AG10803 (cell line): ENCODE measurements around the gene CFC1.
"Not testable (repeated sequence)": the region's sequence is repeated elsewhere in the genome, so short reads cannot be mapped to it uniquely, and the experiment has no call there.

Experiments used
- DNase-seq: peaks from one replicate; pipeline ENCODE4 v3.0.0; 2010; ENCODE audit warnings: low read depth
- H3K4me3 ChIP-seq: 2 replicates; pipeline ENCODE4 v1.5.1; 2011; ENCODE audit warnings: mild to moderate bottlenecking, low read length, control low read depth

The CFC1 gene

DNA sequence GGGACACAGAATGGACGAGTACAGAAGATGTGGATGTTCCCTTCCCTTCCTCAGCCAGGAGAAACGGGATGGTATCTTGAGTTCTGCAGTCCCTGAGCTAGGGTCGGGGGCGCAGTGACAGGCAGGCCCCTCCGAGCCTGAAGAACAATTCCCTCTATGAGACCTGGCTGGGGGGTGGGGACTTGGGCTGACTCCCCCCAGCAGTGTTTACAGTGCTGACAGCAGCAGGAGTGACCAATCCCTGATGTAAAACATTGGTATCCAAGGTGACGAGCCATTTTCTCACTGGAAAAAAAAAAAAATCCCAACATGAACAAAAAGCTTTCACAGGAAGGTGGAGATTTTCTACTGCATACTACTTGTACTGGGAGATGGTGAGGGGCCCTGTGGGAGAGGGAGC lies at the start of gene CFC1:
Gene CFC1, minus strand, starts transcription at position 183 of the 400 bp plus-strand sequence. CDS start 288 bp downstream, outside the sequence.
- not testable (repeated sequence) for DNase-seq, H3K4me3 ChIP-seq

DNA sequence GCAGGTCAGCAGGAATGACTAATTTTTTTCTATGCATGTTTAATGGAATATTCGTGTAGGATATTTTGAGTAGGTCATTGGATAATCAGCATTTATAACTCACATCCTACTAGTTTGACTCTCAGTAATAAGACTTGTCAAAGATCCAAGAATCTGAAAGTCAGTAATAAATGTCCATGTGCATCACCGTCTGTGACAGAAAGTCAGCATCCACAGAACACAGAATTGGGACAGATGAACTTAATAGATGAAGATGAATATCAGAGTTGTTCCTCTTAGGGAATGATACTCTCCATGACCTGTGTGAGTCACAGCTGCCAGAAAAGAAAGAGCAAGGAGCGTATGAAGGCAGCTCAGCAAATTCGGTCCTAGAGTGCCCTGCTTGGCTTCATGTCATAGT lies 42.3 kb upstream of the CFC1 start:
- DNase-seq: not testable (repeated sequence)

DNA sequence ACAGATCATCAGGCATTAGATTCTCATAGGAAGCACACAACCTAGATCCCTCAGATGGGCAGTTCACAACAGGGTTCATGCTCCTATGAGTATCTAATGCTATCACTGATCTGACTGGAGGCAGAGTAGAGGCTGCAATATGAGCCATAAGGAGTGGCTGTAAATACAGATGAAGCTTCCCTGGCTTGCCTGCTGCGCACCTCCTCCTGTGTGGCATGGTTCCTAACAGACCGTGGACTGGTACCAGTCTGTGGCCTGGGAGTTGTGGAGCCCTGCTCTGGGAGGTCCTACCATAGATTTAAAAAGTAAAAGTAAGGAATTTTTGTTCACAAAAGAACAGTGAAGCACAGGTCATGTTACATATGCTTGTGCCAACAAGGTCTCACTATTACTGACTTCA lies 39.6 kb upstream of the CFC1 start:
- not testable (repeated sequence) for DNase-seq, H3K4me3 ChIP-seq

More for the DNA sequence above, 42.3 kb upstream of the CFC1 start:
- H3K4me3 ChIP-seq: not testable (repeated sequence)

DNA sequence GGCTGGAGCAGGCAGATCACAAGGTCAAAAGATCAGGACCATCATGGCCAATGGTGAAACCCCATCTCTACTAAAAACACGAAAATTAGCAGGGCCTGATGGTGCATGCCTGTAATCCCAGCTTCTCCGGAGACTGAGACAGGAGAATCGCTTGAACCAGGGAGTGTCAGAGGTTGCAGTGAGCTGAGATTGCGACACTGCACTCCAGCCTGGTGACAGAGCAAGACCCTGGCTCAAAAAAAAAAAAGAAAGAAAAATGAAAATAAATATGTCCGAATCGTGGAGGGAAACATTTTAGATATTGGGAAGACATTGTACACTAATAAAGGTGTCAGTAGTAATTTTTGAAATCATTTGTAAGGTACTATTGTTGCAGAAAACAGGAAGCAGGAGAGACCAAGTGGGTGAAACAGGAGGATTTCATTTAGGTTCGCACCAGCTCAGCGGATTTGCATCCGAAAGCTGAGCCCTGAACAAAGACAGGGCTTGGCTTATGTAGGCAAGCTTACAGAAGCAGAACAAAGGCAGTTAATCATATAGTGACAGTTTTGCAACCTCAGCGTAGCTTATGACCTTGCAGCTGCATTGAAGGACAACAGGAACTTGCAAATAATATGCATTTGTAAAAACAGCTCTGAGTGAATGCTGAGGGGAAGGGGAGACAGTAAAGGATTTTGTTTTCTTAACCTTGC lies 29.6 kb upstream of the CFC1 start:
- not testable (repeated sequence) for DNase-seq

DNA sequence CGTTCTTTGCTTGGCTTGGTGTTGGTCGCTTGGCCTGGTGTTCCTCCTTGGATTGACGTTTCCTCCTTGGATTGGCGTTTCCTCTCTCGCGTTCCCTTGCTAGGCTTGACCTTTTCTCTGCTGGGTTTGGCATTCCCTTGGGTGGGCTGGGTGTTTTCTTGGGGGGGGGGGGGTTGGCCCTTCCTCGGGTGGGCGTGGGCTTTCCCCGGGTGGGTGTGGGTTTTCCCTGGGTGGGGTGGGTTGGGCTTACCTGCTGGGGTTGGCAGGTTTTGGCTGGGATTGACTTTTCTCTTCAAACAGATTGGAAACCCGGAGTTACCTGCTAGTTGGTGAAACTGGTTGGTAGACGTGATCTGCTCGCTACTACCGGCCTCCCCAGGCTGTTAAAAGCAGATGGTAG lies 11.8 kb upstream of the CFC1 start, which contains the start of gene POTEJ:
Gene POTEJ, plus strand, starts transcription at position 301 of the 400 bp plus-strand sequence. Its CDS starts 93 bp downstream, at position 394.
- DNase-seq, H3K4me3 ChIP-seq: not testable (repeated sequence)

More for the DNA sequence above, 29.6 kb upstream of the CFC1 start:
- H3K4me3 ChIP-seq: not testable (repeated sequence)

DNA sequence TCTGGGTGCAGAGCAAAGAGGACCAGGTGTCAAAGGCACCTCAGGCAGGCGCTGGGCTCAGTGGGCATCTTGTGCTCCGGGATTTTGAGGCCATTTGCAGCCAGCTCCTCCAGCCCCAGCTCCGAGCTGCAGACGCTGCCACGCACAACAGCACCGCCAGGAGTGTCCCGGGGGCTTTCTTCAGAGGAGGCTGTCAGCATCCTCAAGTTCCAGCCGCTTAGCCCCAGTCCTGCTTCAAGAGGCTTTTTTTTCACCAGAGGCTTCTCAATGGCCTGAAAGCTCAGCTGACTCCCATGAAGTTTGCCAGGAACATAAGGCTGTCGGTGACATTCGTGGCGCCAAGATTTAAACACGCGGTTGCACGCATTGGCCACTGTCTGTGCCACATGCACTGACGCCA lies 11.1 kb upstream of the CFC1 start:
- H3K4me3 ChIP-seq, DNase-seq: not testable (repeated sequence)

DNA sequence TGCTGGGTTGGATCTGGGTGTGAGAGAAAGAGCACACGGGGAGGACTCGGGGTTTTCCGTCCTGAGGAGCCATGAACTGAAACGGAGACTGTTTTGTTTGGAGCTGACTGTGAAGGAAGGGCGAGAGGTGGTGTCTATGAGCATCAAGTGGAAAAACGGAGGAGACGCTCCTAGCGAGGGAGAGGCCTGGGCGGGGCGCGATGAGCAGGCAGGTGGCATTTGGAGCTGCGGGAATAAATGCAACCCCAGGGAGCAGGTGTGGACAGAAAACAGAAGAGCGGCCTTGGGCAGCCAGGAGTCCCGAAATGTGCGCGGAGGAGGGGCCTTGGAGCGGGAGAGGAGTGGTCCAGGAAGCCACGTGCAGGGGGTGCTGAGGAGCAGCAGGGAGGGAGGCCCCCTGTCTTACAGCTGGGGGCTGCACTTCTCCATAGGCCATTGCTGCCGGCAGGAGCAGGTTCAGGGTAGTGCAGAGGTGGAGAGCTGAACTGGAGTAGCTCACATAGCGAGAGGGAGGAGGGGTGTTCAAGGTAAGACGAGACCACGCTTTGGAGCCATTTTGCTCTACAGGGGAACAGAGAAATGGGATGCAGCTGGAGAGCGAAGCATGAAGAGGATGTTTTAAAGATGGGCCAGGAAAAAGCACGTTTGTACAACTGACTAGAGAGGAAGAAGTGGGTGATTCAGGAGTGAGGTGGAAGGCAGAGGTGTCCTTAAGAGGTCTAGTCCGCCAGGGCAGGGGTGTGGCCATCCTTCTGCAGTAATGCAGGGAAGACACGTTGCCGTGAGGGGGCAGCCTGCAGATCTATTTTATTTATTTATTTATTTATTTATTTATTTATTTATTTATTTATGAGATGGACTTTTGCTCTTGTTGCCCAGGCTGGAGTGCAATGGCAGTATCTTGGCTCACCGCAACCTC lies 9.9 kb upstream of the CFC1 start:
- not testable (repeated sequence) for H3K4me3 ChIP-seq, DNase-seq

DNA sequence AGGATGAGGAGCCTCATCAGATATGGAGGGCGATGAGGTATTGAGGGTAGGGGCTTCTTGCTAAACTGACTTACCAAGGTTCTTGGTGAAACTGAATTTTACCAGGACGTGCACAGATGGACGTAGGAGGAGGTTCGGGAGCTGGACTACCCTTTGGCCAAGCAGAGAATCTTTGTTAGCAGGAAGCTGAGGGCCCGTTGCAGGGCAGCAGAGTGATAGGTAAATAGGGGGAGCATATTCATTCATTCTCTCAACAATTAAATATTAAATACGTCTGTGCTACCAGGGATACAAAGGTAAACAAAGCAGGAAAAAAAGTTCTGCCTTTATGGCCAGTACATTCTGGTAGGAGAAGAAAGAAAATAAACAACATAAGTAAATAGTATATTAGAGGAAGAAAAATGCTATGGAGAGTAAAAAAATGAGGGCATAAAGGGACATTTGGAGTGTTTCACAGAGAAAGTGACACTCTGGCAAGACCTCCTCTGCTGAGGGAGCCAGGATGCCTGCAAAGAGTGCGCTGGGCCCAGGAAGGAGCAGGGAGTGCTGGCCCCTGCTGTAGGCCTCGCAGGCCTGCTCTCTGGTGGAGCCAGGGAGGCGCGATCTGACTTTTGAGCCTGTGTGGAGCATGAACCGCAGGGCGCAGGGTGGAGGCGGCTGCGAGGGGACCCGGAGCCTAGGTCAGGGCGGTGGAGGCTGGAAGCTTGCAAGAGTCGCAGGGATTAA lies 9.1 kb upstream of the CFC1 start:
- not testable (repeated sequence) for H3K4me3 ChIP-seq, DNase-seq

DNA sequence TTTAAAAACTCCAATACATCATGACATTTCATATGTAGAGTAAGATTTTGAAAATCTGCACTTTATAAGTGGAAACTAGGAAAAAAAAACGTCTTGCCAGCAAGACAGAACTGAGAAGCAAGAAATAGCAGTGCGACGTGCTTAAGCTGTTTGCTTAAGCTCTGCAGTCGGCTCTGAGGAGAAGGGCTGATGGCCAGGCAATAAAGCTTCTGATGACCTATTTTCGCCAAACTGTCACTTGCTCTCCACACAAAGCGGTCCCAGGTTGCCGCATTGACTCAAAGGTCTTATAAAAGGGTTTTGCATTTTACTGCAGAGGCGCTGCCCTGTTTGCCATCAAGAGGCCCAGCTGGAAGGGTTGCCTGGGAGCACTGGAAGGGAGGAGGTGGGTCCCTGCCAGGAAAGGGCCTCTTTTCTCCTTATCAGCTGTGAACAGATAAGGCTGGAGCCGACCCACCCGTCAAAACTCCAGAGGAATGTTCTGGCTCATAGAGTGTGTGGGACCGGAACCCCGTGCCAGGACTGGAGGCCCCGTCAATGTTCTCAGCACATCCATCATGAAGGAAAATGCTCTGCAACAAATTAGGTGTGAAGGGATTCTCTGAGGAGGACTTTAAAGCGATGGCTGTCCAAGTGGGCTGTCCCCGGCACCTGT lies 2.4 kb upstream of the CFC1 start:
- H3K4me3 ChIP-seq, DNase-seq: not testable (repeated sequence)

DNA sequence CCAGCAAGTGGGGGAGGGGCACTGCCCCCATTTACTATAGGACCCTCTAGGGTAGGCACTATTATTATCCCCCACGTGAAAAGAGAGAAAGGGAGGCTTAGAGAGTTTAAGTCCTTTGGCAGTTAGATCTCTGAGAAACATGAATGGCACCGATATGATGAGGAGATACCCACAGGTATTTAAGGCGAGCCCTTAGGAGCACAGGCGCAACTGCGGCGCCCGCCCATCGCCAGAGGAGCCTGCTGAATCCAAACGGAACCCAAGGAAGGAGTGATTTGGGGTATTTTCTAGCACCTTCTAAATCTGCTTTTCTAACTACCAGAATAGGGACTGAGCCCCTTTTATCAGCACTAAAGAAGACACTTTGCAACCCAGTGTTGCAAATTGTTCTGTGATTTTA lies 551 bp upstream of the CFC1 start:
- not testable (repeated sequence) for DNase-seq, H3K4me3 ChIP-seq

DNA sequence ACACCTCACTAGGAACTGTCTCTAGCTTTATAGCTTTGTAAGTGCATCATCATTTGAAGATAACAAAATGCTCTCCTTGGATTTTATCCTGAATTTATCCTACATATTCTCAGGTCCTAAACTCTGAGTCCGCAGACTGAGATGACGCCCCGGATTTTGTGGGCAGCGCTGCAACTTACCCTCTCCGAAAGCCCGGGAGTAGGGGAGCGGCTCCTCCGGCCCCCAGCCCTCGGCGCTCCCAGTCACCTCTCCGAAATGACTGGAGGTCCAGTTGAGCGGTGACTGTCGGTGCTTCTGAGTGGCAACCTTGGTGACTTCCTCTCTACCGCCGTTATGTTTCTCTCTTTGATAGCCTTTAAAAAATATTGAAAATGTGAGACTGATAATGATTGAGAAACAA lies 912 bp downstream of the CFC1 start:
- DNase-seq, H3K4me3 ChIP-seq: not testable (repeated sequence)

DNA sequence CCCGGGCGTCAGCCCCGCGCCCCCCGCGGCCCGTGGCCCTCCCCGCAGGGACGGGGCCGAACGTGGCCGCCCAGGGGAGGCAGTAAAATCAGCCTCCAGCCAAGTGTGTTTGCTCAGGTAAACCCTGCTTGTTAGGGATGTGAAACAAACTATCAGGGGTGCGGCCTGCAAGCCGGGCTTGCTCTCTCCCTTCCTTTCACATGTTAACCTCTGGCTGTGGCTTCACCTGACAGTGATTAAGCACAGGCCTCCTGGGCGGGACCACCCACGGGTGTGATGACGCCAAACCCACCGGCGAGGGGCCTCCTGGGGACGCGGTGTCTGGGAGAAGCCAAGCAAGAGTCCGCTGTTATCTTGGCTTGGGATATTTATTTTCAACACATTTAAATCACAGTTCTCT lies 1.4 kb downstream of the CFC1 start:
- not testable (repeated sequence) for H3K4me3 ChIP-seq, DNase-seq

DNA sequence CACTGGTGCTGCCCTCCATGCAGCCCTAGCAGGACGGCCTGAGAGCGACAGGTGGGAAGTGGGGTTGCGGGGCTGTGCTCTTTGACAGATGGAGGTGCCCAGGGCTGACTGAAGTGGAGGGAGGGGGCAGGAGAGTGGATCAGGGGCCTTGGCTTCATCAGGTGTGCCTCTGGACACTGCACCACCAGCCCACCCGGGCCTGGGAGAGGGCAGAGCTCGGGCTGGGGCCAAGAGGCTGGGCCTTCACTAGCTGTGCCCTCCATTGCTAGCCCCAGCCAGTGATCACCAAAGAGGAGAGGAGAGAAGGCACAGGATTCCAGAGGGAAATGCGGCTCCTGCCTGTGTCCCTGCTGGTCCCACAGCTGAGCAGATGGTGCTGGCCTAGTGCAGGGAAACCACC lies 2.6 kb downstream of the CFC1 start:
- not testable (repeated sequence) for H3K4me3 ChIP-seq, DNase-seq

DNA sequence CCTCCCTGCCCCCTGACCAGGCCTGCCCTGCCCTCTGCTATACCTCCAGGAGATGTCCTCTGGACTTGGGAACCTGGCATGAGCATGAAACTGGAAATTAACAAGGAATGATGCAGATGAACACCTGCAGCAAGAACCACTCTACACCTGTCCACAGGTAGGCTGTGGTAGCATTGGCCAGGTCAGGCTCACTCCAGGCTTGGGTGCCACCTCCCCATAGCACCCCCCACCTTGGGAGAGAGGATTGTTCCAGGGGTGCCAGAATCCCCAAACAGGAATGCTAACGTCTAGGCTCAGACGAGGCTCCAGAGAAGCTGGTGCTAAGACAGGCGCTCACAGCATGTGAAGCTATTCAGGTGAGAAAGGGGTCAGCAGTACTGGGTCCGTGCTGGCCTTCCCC lies 5.4 kb downstream of the CFC1 start:
- not testable (repeated sequence) for DNase-seq, H3K4me3 ChIP-seq

DNA sequence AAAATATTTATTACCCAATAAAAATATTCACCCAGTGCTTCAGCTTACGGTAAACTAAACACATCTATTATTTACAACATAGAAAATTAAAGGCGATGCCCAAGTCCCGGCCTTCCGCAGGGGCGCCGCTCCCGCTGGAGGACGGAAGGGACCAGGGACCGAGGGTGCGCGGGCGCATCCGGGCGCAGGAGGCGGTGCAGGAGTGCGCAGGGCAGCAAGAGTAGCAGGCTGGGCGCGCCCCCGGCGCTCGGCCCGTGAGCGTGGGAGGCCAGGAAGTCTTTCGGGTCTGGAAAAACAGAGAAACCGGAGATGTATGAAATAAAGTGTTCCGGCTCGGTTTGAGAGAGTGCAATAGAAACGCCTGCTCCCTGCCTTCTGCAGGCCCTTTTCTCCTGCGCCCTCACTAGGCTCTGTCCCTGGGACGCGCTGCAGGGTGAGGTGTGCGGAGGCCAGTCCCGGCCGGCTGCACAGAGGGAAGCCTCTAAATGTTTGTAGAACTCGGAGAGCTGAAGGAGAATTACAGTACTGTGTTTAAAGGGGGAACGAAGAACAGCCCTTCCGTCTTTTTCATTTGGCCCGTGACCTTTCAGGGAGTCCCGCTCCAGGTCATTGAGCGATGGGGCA lies 6.5 kb downstream of the CFC1 start:
- DNase-seq, H3K4me3 ChIP-seq: not testable (repeated sequence)

DNA sequence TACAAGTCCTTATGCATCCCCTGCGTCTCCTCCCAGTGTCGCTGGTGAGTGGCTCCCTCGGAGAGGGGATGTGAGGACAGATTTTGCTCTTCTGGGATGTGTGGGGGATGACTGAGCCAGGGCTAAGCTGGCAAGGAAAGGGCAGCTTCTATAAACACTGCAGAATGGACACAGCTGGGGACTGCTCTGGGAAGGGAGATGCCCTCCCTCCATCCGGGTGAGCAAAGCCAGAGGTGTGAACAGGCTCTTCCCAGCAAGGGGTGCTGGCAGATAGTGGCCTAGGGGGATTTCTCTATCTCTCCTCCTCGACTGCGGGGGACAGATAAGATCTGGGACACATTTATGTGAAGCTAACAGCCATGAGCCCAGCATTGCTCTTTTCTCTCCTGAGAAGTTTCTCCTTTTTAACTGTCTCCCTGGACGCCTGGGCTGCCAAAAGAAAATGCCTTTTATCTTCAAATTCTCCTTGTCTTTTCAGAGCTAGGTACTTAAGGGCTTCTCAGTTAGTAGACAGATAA lies 8.5 kb downstream of the CFC1 start:
- DNase-seq, H3K4me3 ChIP-seq: not testable (repeated sequence)

DNA sequence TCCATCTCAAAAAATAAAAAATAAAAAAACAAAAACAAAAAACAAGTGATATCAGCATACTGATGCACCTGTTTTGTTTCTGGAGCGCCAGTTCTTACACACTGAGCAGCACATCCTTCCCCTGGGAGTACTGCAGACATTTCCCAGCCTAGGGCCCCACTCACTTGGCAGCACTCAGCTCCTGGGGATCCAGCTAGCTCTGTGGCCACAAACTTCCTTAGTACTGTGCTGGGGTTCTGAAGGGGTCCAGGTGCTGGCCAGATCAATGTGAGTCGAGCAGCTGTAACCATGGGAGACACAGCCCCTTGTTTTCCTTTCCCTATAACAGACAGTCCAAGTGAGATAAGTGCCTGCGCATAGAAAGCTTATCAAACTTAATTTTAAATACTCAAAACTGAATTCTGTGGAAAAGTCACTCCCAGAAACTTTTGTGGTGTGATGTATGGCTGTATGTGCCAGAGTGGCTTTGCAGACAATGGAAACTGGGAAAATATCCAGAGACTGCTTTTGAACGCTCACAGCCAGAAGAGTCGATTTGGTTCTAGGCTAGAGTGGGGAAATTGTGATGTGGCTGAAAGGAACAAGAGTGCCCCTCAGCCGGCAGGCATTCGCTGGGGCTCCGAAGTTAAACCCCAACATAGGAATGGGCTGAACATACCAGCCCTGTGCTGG lies 9.1 kb downstream of the CFC1 start:
- not testable (repeated sequence) for H3K4me3 ChIP-seq, DNase-seq
